Stomach (tissue), 4 donors: ENCODE measurements around the gene ULK4.

ENCODE experiments used
- POLR2A ChIP-seq, 4 donors: fragments of 450-650 bp; IDR thresholded peaks; one replicate each; pipeline ENCODE4 v1.6.1; 2016; ENCODE audit warnings: antibody characterized with exemption in 4 of 4, control low read depth in 2 of 4, mild to moderate bottlenecking in 1 of 4, moderate library complexity in 1 of 4
- POLR2AphosphoS5 ChIP-seq, 3 donors: sonication (generic); formaldehyde crosslinking; IDR thresholded peaks; one replicate each; pipeline ENCODE4 v1.6.1; 2016; ENCODE audit warnings: antibody characterized with exemption in 3 of 3
- TF ChIP-seq, protein P1 (sequence below), 7 experiments: fragments of 450-650 bp in 4 of 7; fragments of 200-600 bp in 3 of 7; sonication (generic) in 3 of 7; IDR thresholded peaks; one replicate each; pipeline ENCODE4 v1.5.1; 2016 to 2019; ENCODE audit warnings: antibody characterized with exemption in 7 of 7, control low read depth in 2 of 7, mild to moderate bottlenecking in 1 of 7

DNA sequence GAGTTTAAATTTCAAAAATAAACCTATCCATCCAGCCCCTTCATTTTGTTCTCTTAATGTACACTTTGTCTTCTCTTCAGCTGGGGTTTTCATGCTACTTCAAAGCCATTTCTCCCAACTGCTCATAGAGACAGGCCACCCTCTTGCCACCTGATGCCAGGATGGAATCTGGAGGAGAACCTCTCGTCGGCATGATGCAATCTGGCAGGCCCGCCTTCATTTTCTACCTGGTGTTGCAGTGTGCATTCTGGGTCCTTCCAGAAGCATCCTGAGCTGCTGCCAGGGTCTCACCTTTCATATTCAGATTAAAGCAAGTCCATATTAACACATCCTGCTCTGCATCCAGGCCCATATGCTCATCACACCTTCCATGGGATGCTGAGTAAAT lies 701.8 kb downstream of the ULK4 start:
- TF ChIP-seq POLR2A (IDR thresholded peaks at IDR 0.05) (no peak), POLR2AphosphoS5 (IDR thresholded peaks at IDR 0.05) (no peak)
- TF ChIP-seq, protein P1, sequence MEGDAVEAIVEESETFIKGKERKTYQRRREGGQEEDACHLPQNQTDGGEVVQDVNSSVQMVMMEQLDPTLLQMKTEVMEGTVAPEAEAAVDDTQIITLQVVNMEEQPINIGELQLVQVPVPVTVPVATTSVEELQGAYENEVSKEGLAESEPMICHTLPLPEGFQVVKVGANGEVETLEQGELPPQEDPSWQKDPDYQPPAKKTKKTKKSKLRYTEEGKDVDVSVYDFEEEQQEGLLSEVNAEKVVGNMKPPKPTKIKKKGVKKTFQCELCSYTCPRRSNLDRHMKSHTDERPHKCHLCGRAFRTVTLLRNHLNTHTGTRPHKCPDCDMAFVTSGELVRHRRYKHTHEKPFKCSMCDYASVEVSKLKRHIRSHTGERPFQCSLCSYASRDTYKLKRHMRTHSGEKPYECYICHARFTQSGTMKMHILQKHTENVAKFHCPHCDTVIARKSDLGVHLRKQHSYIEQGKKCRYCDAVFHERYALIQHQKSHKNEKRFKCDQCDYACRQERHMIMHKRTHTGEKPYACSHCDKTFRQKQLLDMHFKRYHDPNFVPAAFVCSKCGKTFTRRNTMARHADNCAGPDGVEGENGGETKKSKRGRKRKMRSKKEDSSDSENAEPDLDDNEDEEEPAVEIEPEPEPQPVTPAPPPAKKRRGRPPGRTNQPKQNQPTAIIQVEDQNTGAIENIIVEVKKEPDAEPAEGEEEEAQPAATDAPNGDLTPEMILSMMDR (IDR thresholded peaks at IDR 0.05) = no peak
